Measurements from ENCODE around the gene VAMP8.

VAMP8 gene

GRCh38 chr2:85594715-85595300, 17.4 kb downstream of the VAMP8 start:
- peak overlapping the region; percentile 99 for H3K4me3 ChIP-seq (replicated peaks; ENCODE audit: low read depth, low read length)
- TF ChIP-seq CTCF (IDR thresholded peaks at IDR 0.05; ENCODE audit: low read length, missing control alignments) = no peak
- no peak for DNase-seq (ENCODE audit: low read depth)

GRCh38 chr2:85595301-85596025, 18.1 kb downstream of the VAMP8 start, which contains the start of gene RNF181:
TSS of gene RNF181 (plus strand) at chr2:85595745. CDS start at chr2:85595764, 19 bp downstream.
- peak within 1 kb of the TSS; percentile 99 for H3K4me3 ChIP-seq (replicated peaks; ENCODE audit: low read depth, low read length)
- DNase-seq (ENCODE audit: low read depth) = peak; percentile 99
- no peak for TF ChIP-seq CTCF (IDR thresholded peaks at IDR 0.05; ENCODE audit: low read length, missing control alignments)

GRCh38 chr2:85596026-85596333, 18.6 kb downstream of the VAMP8 start:
- no peak for DNase-seq (ENCODE audit: low read depth)
- H3K4me3 ChIP-seq (replicated peaks; ENCODE audit: low read depth, low read length) = peak overlapping the region; percentile 99
- TF ChIP-seq CTCF (IDR thresholded peaks at IDR 0.05; ENCODE audit: low read length, missing control alignments) = no peak

- DNase-seq (ENCODE audit: low read depth) = no peak
- TF ChIP-seq CTCF (IDR thresholded peaks at IDR 0.05; ENCODE audit: low read length, missing control alignments) = no peak
- peak overlapping the region; percentile 99 for H3K4me3 ChIP-seq (replicated peaks; ENCODE audit: low read depth, low read length)
Observed at GRCh38 chr2:85596486-85597143, 19.2 kb downstream of the VAMP8 start.

- no peak overlapping the region for H3K4me3 ChIP-seq (replicated peaks; ENCODE audit: low read depth, low read length)
- no peak for DNase-seq (ENCODE audit: low read depth)
- TF ChIP-seq CTCF (IDR thresholded peaks at IDR 0.05; ENCODE audit: low read length, missing control alignments) = no peak
Observed at GRCh38 chr2:85597241-85597640, 19.9 kb downstream of the VAMP8 start.

GRCh38 chr2:85598594-85599340, 21.4 kb downstream of the VAMP8 start:
- TF ChIP-seq CTCF (IDR thresholded peaks at IDR 0.05; ENCODE audit: low read length, missing control alignments) = no peak
- H3K4me3 ChIP-seq (replicated peaks; ENCODE audit: low read depth, low read length) = no peak overlapping the region
- DNase-seq (ENCODE audit: low read depth) = no peak
